ENCODE data around the gene TAS2R5.

- no peak for TF ChIP-seq CTCF (IDR thresholded peaks at IDR 0.05; ENCODE audit: poor library complexity)
- TF ChIP-seq EZH2 (IDR thresholded peaks at IDR 0.05; ENCODE audit: borderline replicate concordance), result no peak
Measured at GRCh38 chr7:141837683-141838082, 47.7 kb downstream of the TAS2R5 start.
